PFSK-1 (cell line): ENCODE results near the gene FAM228B.

Experiments used
- FOXP2 ChIP-seq: optimal IDR thresholded peaks from 2 replicates; pipeline ENCODE3; 2011; ENCODE audit warnings: borderline replicate concordance, control low read depth, inconsistent platforms; ENCODE audit not compliant: insufficient read depth; ENCODE audit errors: extremely low read length, extremely low read depth
- POLR2AphosphoS5 ChIP-seq: IDR thresholded peaks from 2 replicates; pipeline ENCODE4 v1.6.1; 2012; ENCODE audit warnings: low read depth, mild to moderate bottlenecking, control low read depth, low read length, moderate library complexity
- REST ChIP-seq, 2 experiments: IDR thresholded peaks; 2 replicates each; pipeline versions ENCODE4 v1.6.1 to v1.8.0; 2011 to 2012; ENCODE audit warnings: low read depth in 2 of 2, low read length in 2 of 2, control low read depth in 1 of 2, inconsistent platforms in 1 of 2, mild to moderate bottlenecking in 1 of 2, moderate library complexity in 1 of 2; ENCODE audit not compliant: insufficient read depth in 1 of 2
- SIN3A ChIP-seq: IDR thresholded peaks from 2 replicates; pipeline ENCODE4 v1.6.1; 2012; ENCODE audit warnings: mild to moderate bottlenecking, low read length, moderate library complexity, borderline replicate concordance; ENCODE audit not compliant: insufficient read depth
- TAF1 ChIP-seq: IDR thresholded peaks from 2 replicates; pipeline ENCODE4 v1.6.1; 2012; ENCODE audit warnings: low read length, control low read depth, borderline replicate concordance; ENCODE audit not compliant: insufficient read depth

Gene FAM228B

DNA sequence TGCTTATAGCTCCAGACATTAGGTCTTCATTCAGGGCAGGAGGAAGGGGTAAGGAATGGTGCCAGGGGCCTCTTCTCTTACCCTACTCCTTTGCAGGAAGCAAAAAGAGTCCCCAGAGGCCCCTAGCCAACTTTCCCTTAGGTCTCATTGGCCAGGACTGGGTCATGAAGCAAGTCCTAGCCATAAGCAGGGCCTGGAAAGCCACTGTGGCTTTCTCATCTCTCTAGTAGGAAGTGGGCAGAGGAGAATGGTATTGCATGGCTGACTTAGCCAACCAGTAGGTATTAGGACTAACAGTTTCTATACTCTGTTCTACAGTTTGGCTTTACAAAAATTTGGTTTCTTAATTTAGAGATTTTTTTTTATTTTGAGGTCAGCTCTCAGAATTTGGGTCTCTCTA, 56.4 kb downstream of the FAM228B start:
- TF ChIP-seq REST (IDR thresholded peaks at IDR 0.05; ENCODE audit: insufficient read depth in 1 of 2, low read depth in 2 of 2, low read length in 2 of 2): no peak
- TF ChIP-seq FOXP2: no peak
- no peak for TF ChIP-seq POLR2AphosphoS5
- TF ChIP-seq TAF1: no peak
- no peak for TF ChIP-seq SIN3A

GRCh38 chr2:24181849-24182248, 58.6 kb downstream of the FAM228B start:
- 0 out of 2 replicates have a peak, but pooled peaks have one; percentile 42 for TF ChIP-seq SIN3A
- TF ChIP-seq REST (IDR thresholded peaks at IDR 0.05; ENCODE audit: insufficient read depth in 1 of 2, low read depth in 2 of 2, low read length in 2 of 2): no peak
- TF ChIP-seq POLR2AphosphoS5: no peak
- no peak for TF ChIP-seq TAF1
- TF ChIP-seq FOXP2: no peak

DNA sequence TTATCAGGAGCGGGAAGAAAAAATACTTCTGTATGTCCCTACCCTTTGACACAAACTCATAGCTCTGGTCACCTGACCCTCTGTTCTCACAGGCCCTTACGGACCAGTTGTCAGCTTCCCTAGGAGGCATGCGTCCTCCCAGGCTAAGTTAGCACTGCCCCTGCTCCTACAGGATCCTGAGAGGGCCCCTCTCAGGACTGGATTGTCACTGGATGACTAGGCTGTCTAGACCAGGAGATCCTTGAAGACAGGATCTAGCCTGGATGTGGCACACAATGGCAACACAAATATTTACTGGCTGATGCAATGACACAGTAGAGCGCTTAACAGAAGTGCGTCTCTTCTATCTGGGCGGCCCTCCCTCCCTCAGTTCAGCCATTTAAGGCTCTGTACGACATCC, 59.2 kb downstream of the FAM228B start:
- TF ChIP-seq REST (IDR thresholded peaks at IDR 0.05; ENCODE audit: insufficient read depth in 1 of 2, low read depth in 2 of 2, low read length in 2 of 2): no peak
- no peak for TF ChIP-seq POLR2AphosphoS5
- TF ChIP-seq FOXP2: no peak
- TF ChIP-seq TAF1: no peak
- TF ChIP-seq SIN3A: no peak

- TF ChIP-seq TAF1: no peak
Measured at GRCh38 chr2:24183366-24184069, 60.2 kb downstream of the FAM228B start.

DNA sequence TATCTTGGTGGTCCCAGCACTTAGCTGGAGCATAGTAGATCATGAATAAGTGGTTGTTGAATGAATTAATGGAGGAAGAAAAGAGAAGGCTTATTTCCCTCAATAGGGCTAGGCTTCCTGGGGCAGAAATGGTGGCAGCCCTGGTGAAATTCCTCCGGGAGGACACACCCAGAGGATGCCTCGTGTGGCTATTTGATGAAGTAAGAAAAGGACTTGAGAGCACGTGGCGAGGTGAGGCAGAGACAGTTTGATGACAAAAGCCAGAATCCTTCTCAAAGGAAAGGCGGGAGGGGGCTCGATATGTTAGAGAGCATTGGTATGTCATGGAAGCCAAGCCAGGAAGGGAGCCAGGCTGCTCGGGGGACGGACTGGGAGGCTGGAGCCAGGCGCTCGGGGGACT, 66.3 kb downstream of the FAM228B start:
- TF ChIP-seq REST (IDR thresholded peaks at IDR 0.05; ENCODE audit: insufficient read depth in 1 of 2, low read depth in 2 of 2, low read length in 2 of 2) (no peak), POLR2AphosphoS5 (no peak), FOXP2 (no peak), TAF1 (no peak)
